ENCODE results near the gene MTCL3. TPM values are rescaled to one million over a fixed set of nuclear protein-coding genes. Genes with fewer than 3 reads are reported as not detected.

MTCL3 gene

Small RNA genes lying within 50 kb of the gene (small RNA-seq; reads per million reads assigned to genes)
- gene KIAA0408 (ENCODE audit: low replicate concordance): 0.21 reads per million, percentile 30 among the genes with 10 or more reads in this experiment

Other genes with a start within 250 kb of the MTCL3 start
- gene ECHDC1, start 175.7 kb downstream of the MTCL3 start, total RNA-seq: 56.2 TPM
- gene KIAA0408, start 59.9 kb downstream of the MTCL3 start, total RNA-seq: 33.1 TPM
- not detected for gene C6orf58, start 57.8 kb upstream of the MTCL3 start, total RNA-seq

Data from tongue (tissue), 2 donors.